GM08714 (cell line): ENCODE results near the gene SLU7.

ENCODE experiments used
- H3K4me3 ChIP-seq: fragments of 200-500 bp; sonication (Bioruptor generic); 2 replicates; pipeline ENCODE4 v1.5.1; 2014; ENCODE audit warnings: mild to moderate bottlenecking, low read length, inconsistent platforms
- ZNF274 ChIP-seq: IDR thresholded peaks from 2 replicates; pipeline ENCODE4 v1.6.1; 2012; ENCODE audit warnings: mild to moderate bottlenecking, low read depth, low read length

SLU7 gene

DNA sequence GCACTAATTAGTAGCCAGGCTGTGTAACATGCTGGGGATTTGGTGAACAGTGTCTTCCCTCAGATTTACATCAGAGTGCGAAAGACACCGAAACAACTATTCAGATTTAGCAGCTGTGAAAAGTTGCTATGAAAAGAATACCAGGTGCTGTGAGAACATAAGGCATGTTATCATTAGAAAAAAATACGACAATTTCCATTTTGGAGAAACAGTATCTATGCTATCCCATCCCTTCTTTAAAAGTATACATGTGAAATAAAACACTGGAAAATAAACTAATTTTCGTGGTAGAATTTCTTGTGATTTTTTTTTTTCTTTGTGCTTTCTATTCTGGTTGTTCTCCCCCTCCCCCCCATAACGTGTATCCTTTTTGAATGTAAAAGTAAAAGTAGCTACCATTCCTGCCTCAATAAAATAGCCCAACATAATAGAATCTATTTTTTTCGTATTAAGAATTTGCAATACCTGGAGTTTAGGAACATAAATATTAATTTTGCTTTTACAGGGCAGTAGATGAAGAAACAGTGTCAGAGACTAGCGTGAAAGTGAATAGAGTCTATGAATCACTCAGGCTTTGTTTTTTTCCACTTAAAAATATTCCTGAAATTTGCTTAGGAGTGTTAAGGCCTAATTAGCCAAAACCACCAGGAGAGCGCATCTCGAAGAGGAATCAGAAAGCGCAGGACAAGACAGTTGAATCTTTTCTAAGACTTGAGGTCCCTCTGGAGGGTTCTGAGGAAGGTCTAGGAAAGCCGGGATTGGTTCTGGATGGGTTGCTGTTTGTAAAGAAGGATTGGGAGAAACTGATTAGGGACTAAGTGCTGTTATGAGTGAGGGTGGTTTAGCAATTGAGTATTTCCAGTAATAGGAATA lies 813 bp upstream of the SLU7 start:
- H3K4me3 ChIP-seq: peak overlapping the region; percentile 99
- TF ChIP-seq ZNF274: no peak

DNA sequence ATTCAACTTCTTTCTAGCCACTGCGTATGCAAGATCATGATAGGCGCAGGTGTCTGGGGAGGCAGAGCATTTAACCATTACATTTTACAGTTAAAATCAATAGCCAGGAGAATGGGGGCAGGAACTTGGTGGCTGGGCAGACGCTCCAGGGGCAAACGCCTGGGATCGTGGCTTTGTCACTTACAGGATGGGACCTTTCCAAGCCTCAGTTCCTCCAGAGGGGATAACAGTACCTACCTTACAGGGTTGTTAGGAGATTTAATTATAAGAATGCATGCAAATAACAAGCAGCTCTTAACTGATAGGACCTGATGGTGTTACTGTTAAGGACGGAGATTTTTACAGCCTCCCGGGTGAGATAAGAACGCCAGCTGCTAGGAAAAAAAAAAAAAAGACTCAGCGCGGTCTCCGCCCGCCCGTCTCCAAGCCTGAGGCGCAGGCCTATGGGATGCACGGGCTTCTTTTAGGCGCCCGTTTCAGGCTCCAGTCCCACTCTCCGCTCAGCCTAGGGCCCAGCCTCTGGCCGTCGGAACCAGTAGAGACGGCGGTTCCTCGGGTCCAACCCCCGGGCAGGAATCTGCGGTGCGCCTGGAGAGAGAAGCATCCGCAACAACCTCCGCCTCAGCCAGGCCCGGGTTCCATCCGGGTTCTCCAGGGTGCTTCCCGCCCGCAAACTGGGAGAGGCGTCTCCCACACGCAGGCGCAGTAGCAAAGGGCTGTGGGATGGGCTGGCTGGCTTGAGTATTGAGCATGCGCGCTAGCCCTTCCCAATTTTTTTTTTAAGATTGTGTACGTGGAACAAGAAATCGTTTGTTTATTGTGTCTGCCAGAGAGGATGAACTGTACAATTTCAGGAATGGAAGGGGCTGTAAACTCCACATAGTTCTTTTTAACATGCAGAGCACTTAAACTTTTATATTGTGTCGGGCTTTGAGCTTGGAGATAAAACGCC lies 19.2 kb downstream of the SLU7 start, which contains the start of gene FAM200C:
Gene FAM200C (minus strand): TSS at position 653 of the 952 bp plus-strand sequence. CDS start 4,564 bp downstream, outside the sequence.
- peak within 1 kb of the TSS; percentile 81 for H3K4me3 ChIP-seq
- no peak for TF ChIP-seq ZNF274

DNA sequence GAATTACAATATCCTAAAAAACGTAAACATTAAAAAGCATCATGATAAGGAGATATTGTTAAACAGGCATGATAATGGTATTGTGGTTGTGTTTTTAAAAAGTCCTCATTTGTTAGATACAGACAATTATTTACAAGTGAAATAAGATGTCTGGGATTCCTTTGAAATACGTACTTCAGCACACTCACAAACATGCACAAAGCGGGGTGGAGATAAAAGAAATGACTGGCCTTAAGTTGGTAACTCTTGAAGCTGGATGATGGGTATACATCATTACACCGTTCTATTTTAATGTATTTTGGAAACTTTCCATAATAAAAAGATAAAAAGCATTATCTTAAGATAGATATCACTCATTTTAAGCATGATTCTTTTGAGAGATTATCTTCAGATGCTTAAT lies 20.1 kb downstream of the SLU7 start:
- H3K4me3 ChIP-seq: peak overlapping the region; percentile 81; the same call in 1 of the 2 replicates
- no peak for TF ChIP-seq ZNF274

- no peak overlapping the region for H3K4me3 ChIP-seq
- no peak for TF ChIP-seq ZNF274
Measured at GRCh38 chr5:160397492-160397891, 21.4 kb downstream of the SLU7 start.

- TF ChIP-seq ZNF274: no peak
- no peak overlapping the region for H3K4me3 ChIP-seq
Measured at GRCh38 chr5:160395111-160395510, 23.8 kb downstream of the SLU7 start.

- no peak overlapping the region for H3K4me3 ChIP-seq
- no peak for TF ChIP-seq ZNF274
Measured at GRCh38 chr5:160390787-160391696, 27.8 kb downstream of the SLU7 start.

DNA sequence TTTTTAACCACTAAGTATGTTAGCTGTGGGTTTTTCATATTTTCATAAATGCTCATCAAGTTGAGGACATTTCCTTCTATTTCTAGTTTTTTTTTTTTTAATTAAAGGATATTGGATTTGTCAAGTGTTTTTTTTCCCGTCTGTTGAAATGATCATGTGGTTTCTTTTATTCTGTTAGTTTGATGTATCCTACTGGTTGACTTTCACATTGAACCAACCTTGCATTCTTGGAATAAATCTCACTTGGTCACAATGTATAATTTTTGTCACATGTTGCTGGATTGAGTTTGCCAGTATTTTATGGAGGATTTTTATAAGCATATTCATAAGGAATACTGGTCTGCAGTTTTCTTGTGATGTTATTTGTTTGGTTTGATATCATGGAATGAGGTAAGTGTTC lies 31.4 kb downstream of the SLU7 start:
- no peak for TF ChIP-seq ZNF274
- H3K4me3 ChIP-seq: no peak overlapping the region

- H3K4me3 ChIP-seq: no peak overlapping the region
- no peak for TF ChIP-seq ZNF274
Measured at GRCh38 chr5:160385496-160385895, 33.4 kb downstream of the SLU7 start.

DNA sequence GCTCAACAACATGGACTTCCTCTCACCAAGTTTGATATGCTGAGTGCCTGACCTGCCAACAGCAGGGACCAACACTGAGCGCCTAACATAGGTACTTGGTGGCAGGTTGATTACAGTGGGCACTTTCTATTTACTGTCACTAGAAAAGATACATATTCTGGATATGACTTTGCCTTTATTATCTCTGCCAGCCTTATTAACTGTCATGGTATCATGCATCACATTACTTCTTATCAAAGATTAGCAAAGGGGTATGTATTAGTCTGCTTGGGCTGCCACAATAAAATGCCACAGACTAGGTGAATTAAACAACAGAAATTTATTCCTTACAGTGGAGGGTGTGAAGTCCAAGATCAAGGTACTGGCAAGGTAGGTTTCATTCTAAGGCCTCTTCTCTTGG lies 34.2 kb downstream of the SLU7 start:
- no peak for TF ChIP-seq ZNF274
- no peak overlapping the region for H3K4me3 ChIP-seq

GRCh38 chr5:160382346-160382745 lies 36.5 kb downstream of the SLU7 start:
- no peak overlapping the region for H3K4me3 ChIP-seq
- TF ChIP-seq ZNF274: no peak

- no peak overlapping the region for H3K4me3 ChIP-seq
- no peak for TF ChIP-seq ZNF274
Measured at GRCh38 chr5:160380041-160380440, 38.8 kb downstream of the SLU7 start.

DNA sequence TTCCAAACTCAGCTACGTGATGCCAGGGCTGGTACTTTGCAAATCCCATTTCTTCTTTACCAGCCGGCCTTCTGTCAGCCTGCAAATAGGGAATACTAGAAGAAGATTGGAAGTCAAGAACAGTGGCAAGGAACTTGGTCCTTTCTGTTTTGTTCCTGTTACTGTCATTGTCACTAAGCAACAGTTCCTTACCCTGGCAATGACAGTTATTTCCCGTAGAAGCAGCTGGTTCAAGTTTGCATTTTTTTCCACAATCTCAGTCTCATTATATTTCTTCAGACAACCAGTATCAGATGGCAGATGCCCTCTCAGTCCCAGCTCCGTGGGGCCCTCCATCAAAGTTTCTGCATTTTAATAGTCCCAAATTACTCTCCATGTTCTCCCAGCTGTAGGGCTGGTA lies 39.4 kb downstream of the SLU7 start:
- TF ChIP-seq ZNF274: no peak
- no peak overlapping the region for H3K4me3 ChIP-seq

DNA sequence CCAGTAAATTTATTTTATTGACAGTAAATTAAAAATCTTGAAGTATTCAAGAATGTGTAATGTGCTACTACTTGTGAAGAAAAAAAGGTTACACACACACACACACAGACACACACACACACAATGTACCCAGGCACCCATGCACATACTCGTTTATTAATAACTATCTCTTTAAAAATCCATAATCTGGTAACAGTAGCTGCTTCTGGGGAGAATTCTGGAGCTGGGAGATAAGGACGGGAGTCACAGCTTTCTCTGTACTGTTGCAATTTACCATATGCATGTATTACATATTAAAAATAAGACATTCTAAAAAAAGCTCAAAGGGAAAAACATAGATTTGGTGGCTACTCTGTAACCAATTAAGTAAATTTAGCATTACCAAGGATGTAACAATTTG lies 40.6 kb downstream of the SLU7 start:
- TF ChIP-seq ZNF274: no peak
- no peak overlapping the region for H3K4me3 ChIP-seq
